Measurements from ENCODE around the gene NPLOC4. TPM values are rescaled to one million over a fixed set of nuclear protein-coding genes. Genes with fewer than 3 reads are reported as not detected.
"Not testable (repeated sequence)": the region's sequence is repeated elsewhere in the genome, so short reads cannot be mapped to it uniquely, and the experiment has no call there.

Gene NPLOC4
- total RNA-seq, 4 donors from 2014 or later = 58.9 to 87.7 (median 70.8) TPM

DNA sequence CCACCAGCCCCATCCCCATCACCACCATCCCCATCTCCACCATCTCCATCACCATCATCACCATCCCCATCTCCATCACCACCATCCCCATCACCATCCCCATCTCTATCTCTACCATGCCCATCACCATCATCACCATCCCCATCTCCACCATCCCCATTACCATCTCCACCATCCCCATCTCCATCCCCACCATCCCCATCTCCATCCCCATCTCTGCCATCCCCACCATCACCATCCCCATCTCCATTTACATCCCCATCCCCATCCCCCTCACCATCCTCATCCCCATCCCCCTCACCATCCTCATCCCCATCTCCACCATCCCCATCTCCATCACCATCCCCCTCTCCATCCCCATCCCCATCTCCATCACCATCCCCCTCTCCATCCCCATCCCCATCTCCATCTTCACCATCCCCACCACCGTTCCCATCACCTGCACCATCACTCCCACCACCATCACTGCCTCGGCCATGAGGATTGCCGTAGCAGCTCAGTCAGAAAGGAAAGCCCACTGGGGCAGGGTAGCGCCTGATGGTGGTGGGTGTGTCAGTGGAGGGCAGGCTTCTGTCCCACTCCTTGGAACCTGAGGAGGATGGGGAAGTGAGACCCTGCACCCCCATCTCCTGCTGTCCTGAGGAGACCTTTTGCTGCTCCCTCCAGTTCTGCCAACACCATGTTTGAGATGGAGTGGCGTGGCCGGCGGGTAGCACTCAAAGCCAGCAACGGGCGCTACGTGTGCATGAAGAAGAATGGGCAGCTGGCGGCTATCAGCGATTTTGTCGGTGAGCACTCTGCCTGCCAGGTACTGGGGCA lies 101.2 kb downstream of the NPLOC4 start:
- DNase-seq (ENCODE audit: low spot score) (no peak), ATAC-seq (ENCODE audit: low FRiP score) (no peak)
- TF ChIP-seq, protein P1, sequence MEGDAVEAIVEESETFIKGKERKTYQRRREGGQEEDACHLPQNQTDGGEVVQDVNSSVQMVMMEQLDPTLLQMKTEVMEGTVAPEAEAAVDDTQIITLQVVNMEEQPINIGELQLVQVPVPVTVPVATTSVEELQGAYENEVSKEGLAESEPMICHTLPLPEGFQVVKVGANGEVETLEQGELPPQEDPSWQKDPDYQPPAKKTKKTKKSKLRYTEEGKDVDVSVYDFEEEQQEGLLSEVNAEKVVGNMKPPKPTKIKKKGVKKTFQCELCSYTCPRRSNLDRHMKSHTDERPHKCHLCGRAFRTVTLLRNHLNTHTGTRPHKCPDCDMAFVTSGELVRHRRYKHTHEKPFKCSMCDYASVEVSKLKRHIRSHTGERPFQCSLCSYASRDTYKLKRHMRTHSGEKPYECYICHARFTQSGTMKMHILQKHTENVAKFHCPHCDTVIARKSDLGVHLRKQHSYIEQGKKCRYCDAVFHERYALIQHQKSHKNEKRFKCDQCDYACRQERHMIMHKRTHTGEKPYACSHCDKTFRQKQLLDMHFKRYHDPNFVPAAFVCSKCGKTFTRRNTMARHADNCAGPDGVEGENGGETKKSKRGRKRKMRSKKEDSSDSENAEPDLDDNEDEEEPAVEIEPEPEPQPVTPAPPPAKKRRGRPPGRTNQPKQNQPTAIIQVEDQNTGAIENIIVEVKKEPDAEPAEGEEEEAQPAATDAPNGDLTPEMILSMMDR (IDR thresholded peaks at IDR 0.05) = no peak

DNA sequence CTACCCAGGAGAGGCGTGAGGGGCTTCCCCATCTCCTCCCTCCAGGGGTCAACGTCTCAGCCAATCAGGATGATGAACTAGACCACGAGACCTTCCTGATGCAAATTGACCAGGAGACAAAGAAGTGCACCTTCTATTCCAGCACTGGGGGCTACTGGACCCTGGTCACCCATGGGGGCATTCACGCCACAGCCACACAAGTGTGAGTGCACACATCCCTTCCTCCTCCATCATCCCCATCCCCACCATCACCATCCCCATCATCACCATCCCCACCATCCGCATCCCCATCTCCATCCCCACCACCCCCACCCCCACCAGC lies 101.9 kb downstream of the NPLOC4 start:
- no peak for ATAC-seq (ENCODE audit: low FRiP score)
- no peak for DNase-seq (ENCODE audit: low spot score)
- TF ChIP-seq, protein P1 (IDR thresholded peaks at IDR 0.05) = no peak

DNA sequence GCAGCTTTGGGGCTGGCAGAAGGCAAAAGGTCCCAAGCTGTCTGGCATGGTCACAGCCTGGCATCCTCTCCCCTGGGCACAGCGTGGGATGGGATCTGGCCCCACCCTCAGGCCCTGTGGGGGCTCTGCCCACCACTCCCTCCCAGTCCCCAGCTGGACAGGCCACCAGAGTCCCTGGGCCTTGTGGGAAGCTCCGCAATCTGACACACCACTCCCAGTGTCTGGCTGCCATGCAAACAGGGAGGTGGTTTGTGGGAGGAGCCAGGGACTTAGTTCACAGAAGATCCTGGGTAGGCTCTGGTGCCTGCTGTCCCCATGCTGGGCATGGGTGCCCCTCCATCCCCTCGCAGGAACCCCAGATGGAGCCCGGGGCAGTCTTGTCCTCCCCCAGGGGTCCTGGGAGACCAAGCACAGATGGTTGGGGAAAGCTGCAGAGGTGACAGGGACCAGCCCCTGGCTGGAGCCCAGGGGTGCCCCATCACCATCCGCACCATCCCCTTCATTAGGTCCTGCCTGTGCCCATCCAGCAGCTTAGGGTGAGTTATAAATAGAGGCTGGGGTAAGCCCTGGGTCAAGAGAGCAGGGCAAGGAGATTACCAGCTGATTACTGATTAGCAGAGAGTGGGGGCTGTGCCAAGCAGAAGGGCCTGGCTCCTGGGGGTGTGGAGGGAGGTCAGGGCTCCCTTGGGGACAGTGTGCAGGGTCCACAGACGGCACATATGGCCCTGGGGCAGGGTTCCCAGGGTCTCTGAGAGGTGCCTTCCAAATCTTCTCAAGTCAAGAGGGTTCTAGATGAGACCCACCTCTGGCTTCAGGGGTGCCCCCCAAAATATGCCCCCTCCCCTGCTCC lies 102.5 kb downstream of the NPLOC4 start:
- ATAC-seq (ENCODE audit: low FRiP score) (no peak), DNase-seq (ENCODE audit: low spot score) (no peak)
- TF ChIP-seq, protein P1 (IDR thresholded peaks at IDR 0.05) = no peak

DNA sequence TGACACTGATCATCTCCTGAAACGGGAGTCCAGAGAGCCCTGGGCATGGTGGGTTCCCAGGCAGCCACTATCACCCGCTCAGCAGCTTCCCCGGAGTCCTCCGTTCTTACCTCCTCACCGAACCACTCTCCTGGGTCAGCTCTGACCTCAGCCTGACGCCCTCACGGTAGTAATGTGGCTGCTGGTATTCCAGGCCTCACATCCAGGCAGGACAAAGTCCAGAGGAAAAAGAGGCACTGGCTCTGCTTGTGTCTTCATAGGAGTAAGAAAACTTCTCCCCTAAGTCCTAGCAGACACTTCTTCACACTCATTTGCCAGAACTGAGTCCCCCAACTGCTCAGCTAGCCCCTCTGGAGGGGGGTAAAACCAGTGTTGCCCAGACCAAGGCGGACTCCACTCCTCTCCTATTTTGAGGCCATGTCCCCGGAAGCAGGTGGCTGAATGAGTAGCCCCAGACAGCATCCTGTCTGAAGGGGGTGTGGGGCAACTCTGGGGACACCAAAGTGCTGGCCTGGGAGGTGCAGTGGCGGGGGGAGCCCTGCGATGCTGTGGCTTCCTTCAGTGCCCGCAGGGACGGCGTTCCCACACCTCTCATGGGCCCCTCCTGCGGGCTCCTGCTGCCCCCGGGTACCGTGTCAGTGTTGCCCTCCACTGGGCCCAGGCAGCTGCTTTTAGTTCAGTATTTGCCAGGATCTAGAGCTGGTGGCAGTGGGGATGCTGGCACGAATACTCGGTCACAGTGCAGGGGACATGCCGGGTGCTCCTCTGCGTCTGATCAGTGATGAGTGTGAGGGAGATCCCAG lies 103.4 kb downstream of the NPLOC4 start:
- DNase-seq (ENCODE audit: low spot score) = no peak
- ATAC-seq (ENCODE audit: low FRiP score) = no peak
- TF ChIP-seq, protein P1 (IDR thresholded peaks at IDR 0.05) = no peak

DNA sequence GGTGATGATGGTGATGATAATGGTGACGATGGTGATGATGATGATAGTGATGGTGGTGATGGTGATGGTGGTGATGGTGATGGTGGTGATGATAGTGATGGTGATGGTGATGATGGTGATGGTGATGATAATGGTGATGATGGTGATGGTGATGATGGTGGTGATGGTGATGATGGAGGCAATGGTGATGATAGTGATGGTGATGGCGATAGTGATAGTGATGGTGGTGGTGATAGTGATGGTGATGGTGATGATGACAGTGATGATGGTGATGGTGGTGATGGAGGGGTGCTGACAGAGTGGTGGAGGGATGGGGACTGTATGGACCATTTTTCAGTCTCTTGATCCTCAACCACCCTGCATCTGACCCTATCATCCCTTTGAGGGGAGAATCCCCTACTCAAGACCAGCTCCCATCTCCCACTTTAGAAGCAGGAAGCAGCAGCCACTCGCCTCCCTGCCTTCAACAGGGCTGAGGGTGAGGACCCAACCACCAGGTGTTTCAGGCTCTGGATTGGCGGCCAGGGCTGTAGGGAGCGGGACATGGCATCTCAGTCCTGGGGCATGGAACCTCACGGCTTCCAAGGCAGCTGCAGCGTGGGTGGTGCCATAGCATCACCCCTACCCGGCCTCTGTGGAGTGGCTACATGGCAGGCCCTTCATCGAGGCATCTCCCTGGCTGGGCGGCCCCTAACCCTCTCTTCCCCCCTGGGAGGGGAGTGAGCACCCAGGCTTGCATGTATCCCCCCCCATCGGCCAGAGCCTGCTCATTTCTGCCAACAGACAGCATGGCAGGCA lies 104.2 kb downstream of the NPLOC4 start:
- TF ChIP-seq, protein P1 (IDR thresholded peaks at IDR 0.05) = no peak
- ATAC-seq (ENCODE audit: low FRiP score) (no peak), DNase-seq (ENCODE audit: low spot score) (no peak)

DNA sequence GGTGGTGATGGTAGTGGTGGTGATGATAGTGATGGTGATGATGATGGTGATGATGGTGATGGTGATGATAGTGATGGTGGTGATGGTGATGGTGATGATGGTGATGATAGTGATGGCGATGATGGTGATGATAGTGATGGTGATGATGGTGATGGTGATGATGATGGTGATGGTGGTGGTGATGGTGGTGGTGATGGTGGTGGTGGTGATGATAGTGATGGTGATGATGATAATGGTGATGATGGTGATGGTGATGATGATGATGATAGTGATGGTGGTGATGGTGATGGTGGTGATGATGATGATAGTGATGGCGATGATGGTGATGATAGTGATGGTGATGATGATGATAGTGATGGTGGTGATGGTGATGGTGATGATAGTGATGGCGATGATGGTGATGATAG lies 104.9 kb downstream of the NPLOC4 start:
- ATAC-seq (ENCODE audit: low FRiP score); DNase-seq (ENCODE audit: low spot score): not testable (repeated sequence)

DNA sequence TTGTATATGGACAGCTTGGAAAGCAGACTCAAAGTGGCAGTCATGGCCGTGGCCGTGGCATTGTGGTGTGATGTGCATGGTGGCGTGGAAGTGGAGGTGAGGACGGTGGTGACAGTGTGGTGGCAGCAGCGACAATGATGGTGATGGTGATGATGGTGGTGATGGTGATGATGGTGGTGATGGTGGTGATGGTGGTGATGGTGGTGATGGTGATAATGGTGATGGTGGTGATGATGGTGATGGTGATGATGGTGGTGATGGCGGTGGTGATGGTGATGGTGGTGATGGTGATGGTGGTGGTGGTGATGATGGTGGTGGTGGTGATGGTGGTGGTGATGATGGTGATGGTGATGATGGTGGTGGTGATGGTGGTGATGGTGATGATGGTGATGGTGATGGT lies 105.9 kb downstream of the NPLOC4 start:
- not testable (repeated sequence) for ATAC-seq (ENCODE audit: low FRiP score); DNase-seq (ENCODE audit: low spot score)

Measured in omental fat pad (tissue), 4 donors.